GM23248 (cell line): Measurements from ENCODE around the gene SKP2. TPM values are rescaled to one million over a fixed set of nuclear protein-coding genes. Genes with fewer than 3 reads are reported as not detected.

ENCODE experiments used
- DNase-seq: peaks from one replicate; pipeline ENCODE4 v3.0.0-alpha.2; 2015
- H2AFZ ChIP-seq: fragments of 200-600 bp; sonication (generic); 2 replicates; pipeline ENCODE4 v1.6.1; 2016; ENCODE audit warnings: antibody characterized with exemption
- H3F3A ChIP-seq: fragments of 200-600 bp; sonication (generic); 2 replicates; pipeline ENCODE4 v1.6.1; 2016; ENCODE audit warnings: mild to moderate bottlenecking, antibody characterized with exemption, mixed run types; ENCODE audit not compliant: insufficient read depth
- H3K27ac ChIP-seq: fragments of 200-600 bp; sonication (generic); 2 replicates; pipeline ENCODE4 v1.5.1; 2016; ENCODE audit warnings: mild to moderate bottlenecking
- H3K27me3 ChIP-seq: fragments of 200-600 bp; sonication (generic); replicated peaks from 2 replicates; pipeline ENCODE4 v1.6.1; 2016; ENCODE audit warnings: mild to moderate bottlenecking; ENCODE audit not compliant: insufficient read depth
- H3K36me3 ChIP-seq: fragments of 200-600 bp; sonication (generic); 2 replicates; pipeline ENCODE4 v1.6.1; 2016; ENCODE audit warnings: low read depth, mild to moderate bottlenecking
- H3K4me1 ChIP-seq: fragments of 200-600 bp; sonication (generic); 2 replicates; pipeline ENCODE4 v1.6.1; 2016; ENCODE audit warnings: mild to moderate bottlenecking; ENCODE audit not compliant: insufficient read depth
- H3K4me2 ChIP-seq: fragments of 200-600 bp; sonication (generic); one replicate; pipeline ENCODE4 v1.6.1; 2016; ENCODE audit warnings: mild to moderate bottlenecking; ENCODE audit not compliant: unreplicated experiment
- H3K4me3 ChIP-seq: fragments of 200-600 bp; sonication (generic); 2 replicates; pipeline ENCODE4 v1.5.1; 2016; ENCODE audit warnings: mild to moderate bottlenecking
- H3K79me2 ChIP-seq: fragments of 200-600 bp; sonication (generic); 2 replicates; pipeline ENCODE4 v1.6.1; 2016; ENCODE audit warnings: mild to moderate bottlenecking; ENCODE audit not compliant: insufficient read depth
- H3K9ac ChIP-seq: fragments of 200-600 bp; sonication (generic); 2 replicates; pipeline ENCODE4 v1.6.1; 2016; ENCODE audit warnings: mild to moderate bottlenecking
- H3K9me2 ChIP-seq: fragments of 200-600 bp; sonication (generic); 2 replicates; pipeline ENCODE4 v1.6.1; 2016; ENCODE audit warnings: mixed run types, mild to moderate bottlenecking, moderate library complexity; ENCODE audit not compliant: insufficient read depth
- H3K9me3 ChIP-seq: fragments of 200-600 bp; sonication (generic); one replicate; pipeline ENCODE4 v1.6.1; 2017; ENCODE audit warnings: low read depth
- H4K20me1 ChIP-seq: fragments of 200-600 bp; sonication (generic); 2 replicates; pipeline ENCODE4 v1.6.0; 2016; ENCODE audit not compliant: insufficient read depth
- EZH2 ChIP-seq: fragments of 200-600 bp; sonication (generic); IDR thresholded peaks from 2 replicates; pipeline ENCODE4 v1.6.1; 2018; ENCODE audit warnings: antibody characterized with exemption, mild to moderate bottlenecking; ENCODE audit not compliant: insufficient read depth, poor library complexity, severe bottlenecking
- EZH2phosphoT487 ChIP-seq: fragments of 200-600 bp; sonication (generic); IDR thresholded peaks from 2 replicates; pipeline ENCODE4 v1.6.1; 2018; ENCODE audit warnings: antibody characterized with exemption, moderate library complexity, mild to moderate bottlenecking, low read depth; ENCODE audit not compliant: insufficient read depth
- WGBS, 2 experiments: methylation state at CpG; one replicate each; pipeline ENCODE4 v1.1.6; 2015 to 2017; ENCODE audit warnings: low lambda C conversion rate in 2 of 2, low coverage in 1 of 2; ENCODE audit errors: missing lambda C conversion rate in 2 of 2; 5-methylcytosine and 5-hydroxymethylcytosine counted together
- in situ Hi-C: fragments of 300-500 bp; cut with MboI; formaldehyde crosslinking; loops from 2 replicates; pipeline ENCODE4 v1.15.0; 2020
- polyA plus RNA-seq: library from polyadenylated mRNA; unstranded; fragments of >200 nt; fragmentation: Nextera tagmentation; extraction: Ambion mirVana; gene quantifications from 2 replicates; pipeline ENCODE4 v1.2.1, GENCODE V29; 2016
- total RNA-seq: library from RNA; depleted of rRNA; stranded (reverse); fragments of >200 nt; shearing (Covaris generic); gene quantifications from 2 replicates; pipeline ENCODE4 v1.2.3, GENCODE V29; 2014

Gene SKP2
- total and polyA plus RNA-seq, 2 experiments from 2014 or later = 31.5 to 41.6 TPM

- Histone ChIP-seq H3K4me1 (peaks cover 13% of the 10 kb centered on the region), H3K9me3 (no peaks in the 10 kb centered on the region), H2AFZ (no peak overlapping the region), H3K36me3 (no peaks in the 10 kb centered on the region), H3K4me3 (0 out of 2 replicates have a peak overlapping the region, but pooled peaks have one; percentile 23), H3F3A (peaks cover 6% of the 10 kb centered on the region), H3K9me2 (no peaks in the 10 kb centered on the region), H3K27ac (peak overlapping the region; percentile 17; the same call in 1 of the 2 replicates), H3K4me2 (peak overlapping the region; percentile 2), H3K9ac (no peak overlapping the region), H4K20me1 (no peaks in the 10 kb centered on the region), H3K27me3 (no peaks in the 10 kb centered on the region), H3K79me2 (peaks cover 82% of the 10 kb centered on the region)
- no peak for TF ChIP-seq EZH2phosphoT487
- TF ChIP-seq EZH2 = no peak
- peak; percentile 53 for DNase-seq
- WGBS, 2 experiments = 39 to 52% methylated on average over 2 of the region's 2 CpGs
- in situ Hi-C loops = no loop called here
These were observed 4.2 kb upstream of the SKP2 start for GRCh38 chr5:36147681-36148080.

- Histone ChIP-seq H3K36me3 (peaks cover 8% of the 10 kb centered on the region; the same call in 1 of the 2 replicates), H3K79me2 (peaks cover 87% of the 10 kb centered on the region), H3F3A (peaks cover 17% of the 10 kb centered on the region), H3K9me3 (no peaks in the 10 kb centered on the region), H3K27ac (peak overlapping the region; percentile 28), H3K4me2 (peak overlapping the region; percentile 97), H3K4me3 (peak overlapping the region; percentile 98), H3K9me2 (no peaks in the 10 kb centered on the region), H2AFZ (peak overlapping the region; percentile 97), H3K4me1 (peaks cover 29% of the 10 kb centered on the region), H4K20me1 (no peaks in the 10 kb centered on the region), H3K27me3 (no peaks in the 10 kb centered on the region), H3K9ac (peak overlapping the region; percentile 83)
- DNase-seq = peak; percentile 83
- TF ChIP-seq EZH2 (no peak), EZH2phosphoT487 (no peak)
- in situ Hi-C loops = no loop called here
- 2% methylated on average over 23 of the region's 23 CpGs for WGBS, 2 experiments
These were observed 1.1 kb upstream of the SKP2 start for GRCh38 chr5:36150676-36151433.

GRCh38 chr5:36152324-36153297, 700 bp downstream of the SKP2 start:
- no peak for TF ChIP-seq EZH2phosphoT487
- TF ChIP-seq EZH2 = no peak
- Histone ChIP-seq H3K4me2 (peak overlapping the region; percentile 99), H3K9me3 (no peaks in the 10 kb centered on the region), H3F3A (peaks cover 31% of the 10 kb centered on the region), H3K4me1 (peaks cover 40% of the 10 kb centered on the region), H3K9me2 (no peaks in the 10 kb centered on the region), H3K27me3 (no peaks in the 10 kb centered on the region), H3K36me3 (peaks cover 8% of the 10 kb centered on the region; the same call in 1 of the 2 replicates), H3K79me2 (peaks cover 78% of the 10 kb centered on the region), H2AFZ (peak overlapping the region; percentile 97), H3K9ac (peak overlapping the region; percentile 83), H4K20me1 (no peaks in the 10 kb centered on the region), H3K27ac (peak overlapping the region; percentile 31), H3K4me3 (peak overlapping the region; percentile 98)
- in situ Hi-C loops = no loop called here
- 1% methylated on average over 24 of the region's 24 CpGs for WGBS, 2 experiments
- DNase-seq = peak; percentile 48

- Histone ChIP-seq H3K9me3 (no peaks in the 10 kb centered on the region), H4K20me1 (no peaks in the 10 kb centered on the region), H3K4me2 (peak overlapping the region; percentile 99), H3K36me3 (peaks cover 8% of the 10 kb centered on the region; the same call in 1 of the 2 replicates), H3K27me3 (no peaks in the 10 kb centered on the region), H3K27ac (no peak overlapping the region), H3K4me1 (peaks cover 40% of the 10 kb centered on the region), H3K9me2 (no peaks in the 10 kb centered on the region), H3K9ac (peak overlapping the region; percentile 83), H3F3A (peaks cover 37% of the 10 kb centered on the region), H3K79me2 (peaks cover 81% of the 10 kb centered on the region), H2AFZ (peak overlapping the region; percentile 97; the same call in 1 of the 2 replicates), H3K4me3 (peak overlapping the region; percentile 98)
- in situ Hi-C loops = no loop called here
- no peak for DNase-seq
- TF ChIP-seq EZH2 (no peak), EZH2phosphoT487 (no peak)
- 54 to 66% methylated on average over 7 of the region's 7 CpGs for WGBS, 2 experiments
These were observed 1.4 kb downstream of the SKP2 start for GRCh38 chr5:36153298-36153677.
